GM03348 (cell line): ENCODE data around the gene AMPH.
A peak's percentile ranks its signal among the peaks of the same experiment; 100 is the strongest.
"Not testable (repeated sequence)": the region's sequence is repeated elsewhere in the genome, so short reads cannot be mapped to it uniquely, and the experiment has no call there.

Source experiments
- DNase-seq: peaks from one replicate; pipeline ENCODE4 v3.0.0; 2012; ENCODE audit warnings: low spot score

Gene AMPH

DNA sequence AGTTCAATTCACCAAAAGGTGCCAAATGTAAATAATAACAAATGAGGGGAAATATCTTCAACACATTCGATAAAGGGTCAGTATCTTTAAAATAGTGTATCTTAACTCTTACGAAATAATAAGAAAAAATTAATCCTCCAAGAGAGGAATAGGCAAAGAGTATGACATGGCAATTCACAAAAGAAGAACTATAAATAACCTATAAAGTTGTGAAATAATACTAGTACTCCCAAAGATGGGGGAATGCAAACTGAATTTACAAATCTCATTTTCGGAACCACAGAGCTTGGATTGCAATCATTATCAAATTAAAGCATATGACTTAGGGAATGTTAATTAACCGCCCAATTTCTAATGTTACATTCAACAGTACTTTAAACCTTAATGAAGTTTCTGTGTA lies 279.6 kb downstream of the AMPH start:
- DNase-seq = no peak

DNA sequence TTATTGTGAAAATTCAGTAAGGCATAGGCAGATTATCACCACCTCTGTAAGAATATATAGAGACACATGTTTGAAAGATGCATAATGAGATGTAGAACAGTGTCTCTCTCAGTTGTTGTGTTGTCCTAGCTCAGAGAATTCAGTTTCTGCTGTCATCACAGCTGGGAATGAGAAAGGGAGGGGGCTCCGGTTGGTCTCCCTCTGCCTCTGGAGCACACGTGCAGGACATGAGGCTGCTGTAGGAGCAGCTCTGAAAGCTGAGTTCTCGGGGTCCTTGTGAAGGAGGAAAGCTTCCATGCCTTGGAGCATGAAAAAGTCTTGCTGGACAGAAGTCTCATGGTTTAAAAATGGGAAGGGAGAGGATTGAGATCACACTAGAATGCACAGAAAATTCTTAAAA lies 280.4 kb downstream of the AMPH start:
- not testable (repeated sequence) for DNase-seq

DNA sequence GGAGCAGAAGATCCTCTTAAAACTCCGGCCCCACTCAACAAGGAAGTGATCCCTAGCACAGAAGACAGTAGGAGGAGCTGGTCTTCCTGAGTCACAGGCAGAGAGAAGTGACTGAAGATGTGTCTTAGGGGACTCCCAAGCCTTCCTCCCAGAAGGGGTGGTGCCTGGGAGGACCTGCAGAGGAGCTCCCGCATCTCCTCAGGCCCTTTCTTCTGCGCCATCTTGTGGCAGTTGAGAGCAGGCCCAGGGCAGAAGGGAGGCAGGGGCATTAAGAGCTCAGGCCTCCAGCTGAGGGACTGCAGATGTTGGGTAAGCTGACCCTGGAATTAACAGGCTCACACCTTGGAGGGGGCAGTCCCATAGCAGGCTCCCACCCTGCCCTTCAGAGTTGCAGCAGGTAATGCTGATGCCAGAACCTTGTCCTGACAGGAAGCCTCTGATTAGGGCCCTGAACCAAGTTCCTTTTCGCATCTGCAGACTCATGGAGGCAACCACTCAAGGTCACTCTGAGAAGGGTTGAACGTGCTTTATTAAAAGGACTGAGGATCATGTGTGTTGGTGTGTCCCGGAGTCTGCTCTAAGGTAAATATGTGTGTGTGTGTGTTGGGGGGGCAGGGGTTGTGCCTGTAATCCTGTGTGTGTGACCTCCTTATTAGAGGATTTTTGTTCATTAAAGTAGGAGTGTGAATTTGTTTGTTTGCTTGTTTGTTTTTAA lies 281.1 kb downstream of the AMPH start:
- not testable (repeated sequence) for DNase-seq

DNA sequence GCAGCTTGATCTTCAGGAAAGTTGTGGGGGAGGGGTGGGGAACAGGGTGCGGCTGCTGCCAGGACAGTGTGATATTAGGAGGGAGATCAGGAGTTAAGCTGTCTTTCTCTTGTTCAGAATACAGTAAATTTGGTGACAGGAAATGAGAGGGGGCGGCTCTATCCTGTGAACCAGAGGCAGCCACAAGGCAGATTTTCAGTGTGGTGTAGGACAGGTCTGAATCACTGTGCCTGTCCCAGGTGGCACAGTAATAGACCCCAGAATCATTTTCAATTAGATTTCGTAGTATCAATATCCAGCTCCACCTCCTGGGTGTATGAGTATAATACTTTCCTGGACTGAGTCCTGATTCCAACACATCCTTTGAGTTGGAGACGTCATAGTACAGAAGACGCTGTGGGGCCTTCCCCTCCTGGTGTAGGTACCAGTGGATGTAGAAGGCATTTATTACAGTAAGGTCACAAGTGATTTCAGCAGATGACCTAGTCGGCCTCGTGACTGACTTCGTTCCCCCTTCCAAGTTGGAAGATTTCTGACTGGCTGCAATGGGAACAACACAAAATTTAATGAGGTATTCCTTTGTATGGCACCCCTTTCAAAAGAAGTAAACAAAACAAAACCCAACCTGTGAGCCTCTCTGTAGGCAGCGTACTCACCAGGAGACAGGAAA lies 281.9 kb downstream of the AMPH start:
- not testable (repeated sequence) for DNase-seq

DNA sequence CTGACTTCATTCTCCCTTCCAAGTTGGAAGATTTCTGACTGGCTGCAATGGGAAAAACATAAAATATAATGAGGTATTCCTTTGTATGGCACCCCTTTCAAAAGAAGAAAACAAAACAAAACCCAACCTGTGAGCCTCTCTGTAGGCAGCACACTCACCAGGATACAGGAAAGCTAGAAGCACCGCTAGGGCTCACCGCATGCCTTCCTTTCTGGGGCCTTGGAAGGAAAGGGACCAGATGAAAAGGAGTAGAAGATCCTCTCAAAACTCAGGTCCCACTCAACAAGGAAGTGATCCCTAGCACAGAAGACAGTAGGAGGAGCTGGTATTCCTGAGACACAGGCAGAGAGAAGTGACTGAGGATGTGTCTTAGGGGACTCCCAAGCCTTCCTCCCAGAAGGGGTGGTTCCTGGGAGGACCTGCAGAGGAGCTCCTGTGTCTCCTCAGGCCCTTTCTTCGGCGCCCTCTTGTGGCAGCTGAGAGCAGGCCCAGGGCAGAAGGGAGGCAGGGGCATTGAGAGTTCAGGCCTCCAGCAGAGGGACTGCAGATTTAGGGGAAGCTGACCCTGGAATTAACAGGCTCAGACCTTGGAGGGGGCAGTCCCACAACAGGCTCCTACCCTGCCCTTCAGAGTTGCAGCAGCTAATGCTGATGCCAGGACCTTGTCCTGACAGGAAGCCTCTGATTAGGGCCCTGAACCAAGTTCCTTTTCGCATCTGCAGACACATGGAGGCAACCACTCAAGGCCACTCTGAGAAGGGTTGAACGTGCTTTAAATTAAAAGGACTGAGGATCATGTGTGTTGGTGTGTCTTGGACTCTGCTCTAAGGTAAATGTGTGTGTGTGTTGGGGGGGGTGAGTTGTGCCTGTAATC lies 285.6 kb downstream of the AMPH start:
- peak; percentile 62 for DNase-seq

DNA sequence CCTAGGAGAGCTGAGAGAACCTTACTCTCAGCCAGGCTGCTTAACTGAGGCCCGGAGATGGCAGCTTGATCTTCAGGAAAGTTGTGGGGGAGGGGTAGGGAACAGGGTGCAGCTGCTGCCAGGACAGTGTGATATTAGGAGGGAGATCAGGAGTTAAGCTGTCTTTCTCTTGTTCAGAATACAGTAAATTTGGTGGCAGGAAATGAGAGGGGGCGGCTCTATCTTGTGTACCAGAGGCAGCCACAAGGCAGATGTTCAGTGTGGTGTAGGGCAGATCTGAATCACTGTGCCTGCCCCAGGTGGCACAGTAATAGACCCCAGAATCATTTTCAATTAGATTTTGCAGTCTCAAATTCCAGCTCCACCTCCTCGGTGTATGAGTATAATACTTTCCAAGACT lies 286.4 kb downstream of the AMPH start:
- not testable (repeated sequence) for DNase-seq

DNA sequence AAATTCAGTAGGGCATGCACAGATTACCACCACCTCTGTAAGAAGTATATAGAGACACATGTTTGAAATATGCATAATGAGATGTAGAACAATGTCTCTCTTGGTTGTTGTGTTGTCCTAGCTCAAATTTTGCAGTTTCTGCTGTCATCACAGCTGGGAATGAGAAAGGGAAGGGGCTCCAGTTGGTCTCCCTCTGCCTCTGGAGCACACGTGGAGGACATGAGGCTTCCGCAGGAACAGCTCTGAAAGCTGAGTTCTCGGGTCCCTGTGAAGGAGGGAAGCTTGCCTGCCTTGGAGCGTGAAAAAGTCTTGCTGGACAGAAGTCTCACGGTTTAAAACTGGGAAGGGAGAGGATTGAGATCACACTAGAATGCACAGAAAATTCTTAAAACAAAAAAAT lies 289.0 kb downstream of the AMPH start:
- not testable (repeated sequence) for DNase-seq

DNA sequence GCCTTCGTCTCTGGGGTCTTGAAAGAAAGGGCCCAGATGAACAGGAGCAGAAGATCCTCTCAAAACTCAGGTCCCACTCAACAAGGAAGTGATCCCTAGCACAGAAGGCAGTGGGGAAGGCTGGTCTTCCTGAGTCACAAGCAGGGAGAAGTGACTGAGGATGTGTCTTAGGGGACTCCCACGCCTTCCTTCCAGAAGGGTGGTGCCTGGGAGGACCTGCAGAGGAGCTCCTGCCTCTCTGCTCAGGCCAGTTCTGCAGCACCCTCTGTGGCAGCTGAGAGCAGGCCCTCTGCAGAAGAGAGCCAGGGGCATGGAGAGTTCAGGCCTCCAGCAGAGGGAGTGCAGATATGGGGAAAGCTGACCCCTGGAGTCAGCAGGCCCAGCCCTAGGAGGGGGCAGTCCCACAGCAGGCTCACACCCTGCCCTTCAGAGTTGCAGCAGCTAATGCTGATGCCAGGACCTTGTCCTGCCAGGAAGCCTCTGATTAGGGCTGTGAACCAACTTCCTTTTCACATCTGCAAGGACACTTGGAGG lies 289.9 kb downstream of the AMPH start:
- not testable (repeated sequence) for DNase-seq

DNA sequence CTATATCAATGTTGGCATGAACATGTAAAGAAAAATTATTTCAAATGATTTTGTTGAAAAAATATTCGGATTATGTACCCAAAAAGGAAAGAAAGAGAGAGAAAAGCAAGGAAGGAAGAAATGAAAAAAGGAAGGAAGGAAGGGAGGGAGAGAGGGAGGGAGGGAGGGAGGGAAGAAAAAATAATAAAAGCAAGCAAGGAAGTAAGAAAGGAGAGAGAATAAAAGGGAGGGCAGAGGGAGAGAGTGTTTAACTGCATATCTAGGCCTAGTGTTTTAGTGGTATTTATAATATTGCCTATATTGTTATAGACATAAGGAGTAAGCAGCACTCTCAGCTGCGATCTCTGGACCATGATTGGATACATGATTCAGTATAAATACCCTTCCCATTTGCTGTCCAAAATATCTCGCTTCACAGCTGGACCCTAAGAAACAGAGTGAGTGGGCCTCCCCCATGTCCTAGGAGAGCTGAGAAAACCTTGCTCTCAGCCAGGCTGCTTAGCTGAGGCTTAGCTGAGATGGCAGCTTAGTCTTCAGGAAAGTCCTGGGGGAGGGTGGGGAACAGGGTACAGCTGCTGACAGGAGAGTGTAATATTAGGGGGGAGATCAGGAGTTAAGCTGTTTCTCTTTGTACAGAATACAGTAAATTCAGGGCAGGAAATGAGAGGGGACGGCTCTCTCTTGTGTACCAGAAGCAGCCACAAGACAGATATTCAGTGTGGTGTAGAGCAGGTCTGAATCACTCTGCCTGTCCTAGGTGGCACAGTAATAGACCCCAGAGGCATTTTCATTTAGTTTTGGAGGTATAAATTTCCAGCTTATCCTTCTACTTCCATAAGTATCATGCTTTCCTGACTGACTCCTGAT lies 291.0 kb downstream of the AMPH start:
- DNase-seq = no peak

DNA sequence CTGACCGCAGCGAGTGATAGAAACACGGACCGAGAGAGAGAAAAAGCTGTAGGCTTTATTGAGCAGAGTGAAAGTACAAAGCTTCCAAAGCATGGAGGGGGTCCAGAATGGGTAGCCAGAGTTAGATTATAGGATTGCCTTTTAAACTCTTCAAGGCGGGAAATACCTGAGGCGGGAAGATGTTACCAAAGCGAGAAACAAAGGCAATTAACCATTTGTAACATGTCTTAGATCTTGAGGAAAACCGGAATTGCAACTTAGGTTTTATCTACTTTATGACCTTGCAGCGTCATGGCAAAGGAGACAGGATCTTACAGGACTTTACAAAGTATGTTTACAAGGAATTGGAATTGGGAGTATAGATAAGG lies 295.0 kb downstream of the AMPH start:
- not testable (repeated sequence) for DNase-seq

DNA sequence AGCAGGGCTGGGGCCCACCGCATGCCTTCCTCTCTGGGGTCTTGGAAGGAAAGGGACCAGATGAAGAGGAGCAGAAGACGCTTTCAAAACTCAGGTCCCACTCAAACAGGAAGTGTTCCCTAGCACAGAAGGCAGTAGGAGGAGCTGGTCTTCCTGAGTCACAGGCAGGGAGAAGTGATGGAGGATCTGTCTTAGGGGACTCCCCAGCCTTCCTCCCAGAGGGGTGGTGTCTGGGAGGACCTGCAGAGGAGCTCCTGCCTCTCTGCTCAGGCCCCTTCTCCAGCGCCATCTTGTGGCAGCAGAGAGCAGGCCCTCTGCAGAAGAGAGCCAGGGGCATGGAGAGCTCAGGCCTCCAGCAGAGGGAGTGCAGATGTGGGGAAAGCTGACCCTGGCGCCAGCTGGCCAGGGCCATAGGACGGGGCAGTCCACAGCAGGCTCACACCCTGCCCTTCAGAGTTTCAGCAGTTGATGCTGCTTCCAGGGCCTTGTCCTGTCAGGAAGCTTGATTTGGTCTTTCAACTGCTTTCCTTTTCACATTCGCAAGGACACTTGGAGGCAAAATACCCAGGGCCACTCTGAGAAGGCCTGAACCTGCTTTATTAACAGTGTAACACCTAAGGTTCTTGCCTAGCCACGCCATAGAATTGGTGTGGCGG lies 295.6 kb downstream of the AMPH start:
- peak; percentile 67 for DNase-seq

DNA sequence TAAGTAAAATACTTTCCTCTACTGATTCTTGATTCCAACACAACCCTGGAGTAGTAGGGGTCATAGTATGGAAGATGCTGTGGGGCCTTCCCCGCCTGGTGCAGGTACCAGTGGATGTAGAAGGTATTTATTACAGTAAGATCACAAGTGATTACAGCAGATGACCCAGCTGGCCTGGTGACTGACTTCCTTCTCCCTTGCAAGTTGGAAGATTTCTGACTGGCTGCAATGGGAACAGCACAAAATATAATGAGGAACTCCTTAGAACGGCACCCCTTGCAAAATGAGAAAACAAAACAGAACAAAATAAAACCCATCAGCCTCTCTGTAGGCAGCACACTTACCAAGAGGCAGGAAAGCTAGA lies 296.1 kb downstream of the AMPH start:
- DNase-seq = no peak

DNA sequence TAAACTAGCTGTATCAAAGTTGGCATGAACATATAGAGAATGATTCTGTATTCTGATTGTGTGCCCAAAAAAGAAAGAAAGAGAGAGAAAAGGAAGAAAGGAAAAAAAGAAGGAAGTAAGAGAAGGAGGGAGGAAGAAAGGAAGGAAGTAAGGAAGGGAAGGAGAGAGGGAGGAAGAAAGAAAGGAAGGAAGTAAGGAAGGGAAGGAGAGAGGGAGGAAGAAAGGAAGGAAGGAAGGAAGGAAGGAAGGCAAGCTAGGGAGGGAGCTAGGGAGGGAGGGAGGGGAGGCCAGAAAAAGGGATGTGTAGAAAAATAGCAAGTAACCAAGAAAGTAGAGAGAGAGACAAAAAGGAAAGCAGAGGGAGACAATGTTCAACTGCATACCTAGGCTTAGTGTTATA lies 297.0 kb downstream of the AMPH start:
- no peak for DNase-seq
